CMK (cell line): ENCODE results near the gene RFC2.

Source experiments
- DNase-seq: peaks from one replicate; pipeline ENCODE4 v3.0.0-alpha.2; 2010; ENCODE audit warnings: low read depth

The RFC2 gene

GRCh38 chr7:74254129-74254857, at the start of gene RFC2:
RFC2 (minus strand) TSS chr7:74254399; CDS start chr7:74254383, 16 bp downstream.
- peak; percentile 97 for DNase-seq

GRCh38 chr7:74302745-74303221, 48.6 kb upstream of the RFC2 start:
- no peak for DNase-seq

GRCh38 chr7:74300926-74301325, 46.7 kb upstream of the RFC2 start:
- DNase-seq = no peak

GRCh38 chr7:74299401-74299800, 45.2 kb upstream of the RFC2 start:
- no peak for DNase-seq

GRCh38 chr7:74297516-74298233, 43.5 kb upstream of the RFC2 start:
- no peak for DNase-seq

- DNase-seq = no peak
Observed at GRCh38 chr7:74294191-74294998, 40.2 kb upstream of the RFC2 start.

GRCh38 chr7:74293577-74293908, 39.3 kb upstream of the RFC2 start:
- DNase-seq = no peak

GRCh38 chr7:74292757-74293576, 38.8 kb upstream of the RFC2 start:
- no peak for DNase-seq

GRCh38 chr7:74291535-74291934, 37.3 kb upstream of the RFC2 start:
- DNase-seq = no peak

- DNase-seq = no peak
Observed at GRCh38 chr7:74290981-74291441, 36.8 kb upstream of the RFC2 start.

- no peak for DNase-seq
Observed at GRCh38 chr7:74290553-74290950, 36.4 kb upstream of the RFC2 start.

- no peak for DNase-seq
Observed at GRCh38 chr7:74289659-74290552, 35.7 kb upstream of the RFC2 start.

GRCh38 chr7:74289018-74289658, 34.9 kb upstream of the RFC2 start, which contains the start of gene CLIP2:
CLIP2 (plus strand) TSS chr7:74289407; CDS start chr7:74317547, 28,140 bp downstream.
- no peak for DNase-seq

- DNase-seq = peak; percentile 99
Observed at GRCh38 chr7:74288034-74288881, 34.1 kb upstream of the RFC2 start.

- no peak for DNase-seq
Observed at GRCh38 chr7:74287303-74288033, 33.3 kb upstream of the RFC2 start.

- DNase-seq = no peak
Observed at GRCh38 chr7:74286131-74286530, 31.9 kb upstream of the RFC2 start.

- peak; percentile 79 for DNase-seq
Observed at GRCh38 chr7:74284781-74285259, 30.6 kb upstream of the RFC2 start.

- no peak for DNase-seq
Observed at GRCh38 chr7:74283858-74284447, 29.8 kb upstream of the RFC2 start.
